ENCODE data around the gene CASP5.

CASP5 gene

DNA sequence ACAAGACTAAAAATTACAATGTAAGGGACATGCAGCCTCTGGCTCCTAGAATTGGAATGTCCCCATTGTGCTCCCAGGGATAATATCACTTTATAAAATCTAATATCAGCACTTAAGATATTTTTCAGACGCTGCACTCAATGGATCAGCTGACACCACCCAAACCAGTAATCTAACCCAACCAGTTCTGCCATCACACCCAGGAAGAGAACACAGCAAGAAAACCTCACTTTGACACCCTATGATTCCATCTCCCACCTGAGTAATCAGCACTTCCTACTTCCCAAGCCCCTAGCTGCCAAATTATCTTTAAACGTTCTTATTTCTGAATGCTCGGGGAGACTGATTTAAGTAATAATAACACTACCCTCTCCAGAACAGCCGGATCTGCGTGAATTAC lies 57.2 kb downstream of the CASP5 start:
- no CpG with 5 or more reads among the region's 5 CpGs for WGBS, 2 donors (ENCODE audit: extremely low coverage in 2 of 2, insufficient read length in 2 of 2, insufficient replicate concordance in 1 of 2)
- no peak overlapping the region for H3K4me2 ChIP-seq (ENCODE audit: insufficient read depth, low read length, poor library complexity, severe bottlenecking)
- no peak overlapping the region for H3K4ac ChIP-seq (ENCODE audit: low read length)
- no peak overlapping the region for H2AFZ ChIP-seq (ENCODE audit: low read length)
- peaks cover 0 to 3% of the 10 kb centered on the region in 2 donors for H3K9me3 ChIP-seq (replicated peaks in 1 of 2; ENCODE audit: control insufficient read depth in 2 of 2, insufficient read depth in 1 of 2, low read depth in 1 of 2, low read length in 2 of 2)
- H2BK15ac ChIP-seq (ENCODE audit: low read length): no peak overlapping the region
- H2BK120ac ChIP-seq (ENCODE audit: low read depth, low read length): no peak overlapping the region
- no peak overlapping the region for H4K91ac ChIP-seq (ENCODE audit: low read depth, low read length, poor library complexity)
- H3K27ac ChIP-seq (replicated peaks; ENCODE audit: low read length): no peak overlapping the region
- no peaks in the 10 kb centered on the region for H3K79me1 ChIP-seq (ENCODE audit: low read depth, low read length)
- H2BK5ac ChIP-seq (ENCODE audit: low read length): no peak overlapping the region
- H2BK12ac ChIP-seq (ENCODE audit: low read length): no peak overlapping the region
- H3K4me3 ChIP-seq (ENCODE audit: low read length in 2 of 2): no peak overlapping the region
- no peaks in the 10 kb centered on the region for H3K36me3 ChIP-seq (replicated peaks in 1 of 2; ENCODE audit: control insufficient read depth in 2 of 2, insufficient read depth in 2 of 2, low read length in 2 of 2)
- no peak overlapping the region for H4K8ac ChIP-seq (ENCODE audit: low read depth, low read length)
- H3K23ac ChIP-seq (ENCODE audit: low read depth, low read length, poor library complexity): no peak overlapping the region
- no peaks in the 10 kb centered on the region for H3K4me1 ChIP-seq (ENCODE audit: control insufficient read depth in 2 of 2, insufficient read depth in 1 of 2, low read depth in 1 of 2, low read length in 2 of 2)
- no peaks in the 10 kb centered on the region for H3K27me3 ChIP-seq (ENCODE audit: control insufficient read depth in 3 of 3, insufficient read depth in 3 of 3, low read depth in 1 of 3, low read length in 3 of 3)
- H3K9ac ChIP-seq (ENCODE audit: low read depth, low read length, poor library complexity): no peak overlapping the region
- H3K18ac ChIP-seq (ENCODE audit: low read length): no peak overlapping the region
- no peak overlapping the region for H3K14ac ChIP-seq (ENCODE audit: low read length)
- no peak for DNase-seq (ENCODE audit: low spot score)
- H2AK5ac ChIP-seq (ENCODE audit: low read depth, low read length): no peak overlapping the region

DNA sequence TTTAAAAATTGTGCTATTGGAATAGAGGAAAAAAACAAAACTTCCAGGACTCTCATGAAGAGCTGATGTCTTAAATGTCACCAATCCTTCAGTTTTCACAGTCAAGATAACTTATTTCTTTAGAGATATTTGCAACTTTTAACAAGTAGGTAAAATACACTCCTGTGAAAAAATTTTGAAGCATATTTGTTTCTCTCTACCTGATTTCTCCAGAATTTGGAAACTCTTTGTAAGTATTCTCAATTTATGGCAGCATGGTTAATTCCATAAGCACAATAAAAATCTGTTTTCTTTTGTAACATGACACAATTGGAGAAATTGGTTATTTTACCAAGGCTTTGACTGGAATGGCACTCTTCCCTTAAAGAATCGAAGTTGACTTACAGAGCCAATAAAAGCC lies 58.7 kb downstream of the CASP5 start:
- Histone ChIP-seq H3K4me2 (ENCODE audit: insufficient read depth, low read length, poor library complexity, severe bottlenecking) (no peak overlapping the region), H3K14ac (ENCODE audit: low read length) (no peak overlapping the region), H3K27ac (replicated peaks; ENCODE audit: low read length) (no peak overlapping the region), H3K36me3 (replicated peaks in 1 of 2; ENCODE audit: control insufficient read depth in 2 of 2, insufficient read depth in 2 of 2, low read length in 2 of 2) (no peaks in the 10 kb centered on the region), H3K27me3 (ENCODE audit: control insufficient read depth in 3 of 3, insufficient read depth in 3 of 3, low read depth in 1 of 3, low read length in 3 of 3) (no peaks in the 10 kb centered on the region), H3K18ac (ENCODE audit: low read length) (no peak overlapping the region), H4K8ac (ENCODE audit: low read depth, low read length) (no peak overlapping the region), H3K23ac (ENCODE audit: low read depth, low read length, poor library complexity) (no peak overlapping the region), H2BK5ac (ENCODE audit: low read length) (no peak overlapping the region), H3K4me3 (ENCODE audit: low read length in 2 of 2) (no peak overlapping the region), H3K79me1 (ENCODE audit: low read depth, low read length) (no peaks in the 10 kb centered on the region), H2AK5ac (ENCODE audit: low read depth, low read length) (no peak overlapping the region), H2BK12ac (ENCODE audit: low read length) (no peak overlapping the region), H2BK15ac (ENCODE audit: low read length) (no peak overlapping the region), H3K4me1 (ENCODE audit: control insufficient read depth in 2 of 2, insufficient read depth in 1 of 2, low read depth in 1 of 2, low read length in 2 of 2) (no peaks in the 10 kb centered on the region), H4K91ac (ENCODE audit: low read depth, low read length, poor library complexity) (no peak overlapping the region), H3K9me3 (replicated peaks in 1 of 2; ENCODE audit: control insufficient read depth in 2 of 2, insufficient read depth in 1 of 2, low read depth in 1 of 2, low read length in 2 of 2) (peaks cover 0 to 3% of the 10 kb centered on the region in 2 donors), H2BK120ac (ENCODE audit: low read depth, low read length) (no peak overlapping the region), H3K9ac (ENCODE audit: low read depth, low read length, poor library complexity) (no peak overlapping the region), H3K4ac (ENCODE audit: low read length) (no peak overlapping the region), H2AFZ (ENCODE audit: low read length) (no peak overlapping the region)
- DNase-seq (ENCODE audit: low spot score): no peak
- no CpG with 5 or more reads among the region's 1 CpG for WGBS, 2 donors (ENCODE audit: extremely low coverage in 2 of 2, insufficient read length in 2 of 2, insufficient replicate concordance in 1 of 2)

DNA sequence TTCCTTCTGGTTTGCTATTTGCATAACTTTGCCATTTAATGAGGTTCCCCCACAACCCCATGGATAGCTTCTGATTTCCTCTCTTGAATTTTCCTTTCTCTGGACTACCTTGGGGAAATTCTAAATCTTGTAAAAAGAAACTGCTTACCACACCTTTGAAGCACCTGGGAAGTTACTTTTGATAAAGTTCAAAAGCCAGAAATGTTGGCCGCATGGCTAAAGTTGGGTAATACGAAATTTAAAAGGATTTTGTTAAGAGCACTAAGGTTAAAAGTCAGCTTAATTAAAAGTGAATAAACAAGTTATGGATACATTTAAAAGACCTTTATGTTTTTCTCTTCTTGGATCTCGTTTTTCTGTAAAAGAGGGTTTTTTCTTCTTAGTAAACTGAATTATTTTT lies 60.1 kb downstream of the CASP5 start:
- Histone ChIP-seq H3K9me3 (replicated peaks in 1 of 2; ENCODE audit: control insufficient read depth in 2 of 2, insufficient read depth in 1 of 2, low read depth in 1 of 2, low read length in 2 of 2) (peaks cover 0 to 3% of the 10 kb centered on the region in 2 donors), H2BK120ac (ENCODE audit: low read depth, low read length) (no peak overlapping the region), H3K4me1 (ENCODE audit: control insufficient read depth in 2 of 2, insufficient read depth in 1 of 2, low read depth in 1 of 2, low read length in 2 of 2) (no peaks in the 10 kb centered on the region), H2BK5ac (ENCODE audit: low read length) (no peak overlapping the region), H3K14ac (ENCODE audit: low read length) (no peak overlapping the region), H3K9ac (ENCODE audit: low read depth, low read length, poor library complexity) (no peak overlapping the region), H3K18ac (ENCODE audit: low read length) (no peak overlapping the region), H2AFZ (ENCODE audit: low read length) (no peak overlapping the region), H3K23ac (ENCODE audit: low read depth, low read length, poor library complexity) (no peak overlapping the region), H3K4me2 (ENCODE audit: insufficient read depth, low read length, poor library complexity, severe bottlenecking) (no peak overlapping the region), H2AK5ac (ENCODE audit: low read depth, low read length) (no peak overlapping the region), H3K36me3 (replicated peaks in 1 of 2; ENCODE audit: control insufficient read depth in 2 of 2, insufficient read depth in 2 of 2, low read length in 2 of 2) (no peaks in the 10 kb centered on the region), H3K4ac (ENCODE audit: low read length) (no peak overlapping the region), H4K8ac (ENCODE audit: low read depth, low read length) (no peak overlapping the region), H3K27me3 (ENCODE audit: control insufficient read depth in 3 of 3, insufficient read depth in 3 of 3, low read depth in 1 of 3, low read length in 3 of 3) (no peaks in the 10 kb centered on the region), H3K4me3 (ENCODE audit: low read length in 2 of 2) (no peak overlapping the region), H3K27ac (replicated peaks; ENCODE audit: low read length) (no peak overlapping the region), H3K79me1 (ENCODE audit: low read depth, low read length) (no peaks in the 10 kb centered on the region), H2BK12ac (ENCODE audit: low read length) (no peak overlapping the region), H2BK15ac (ENCODE audit: low read length) (no peak overlapping the region), H4K91ac (ENCODE audit: low read depth, low read length, poor library complexity) (no peak overlapping the region)
- no CpG with 5 or more reads among the region's 3 CpGs for WGBS, 2 donors (ENCODE audit: extremely low coverage in 2 of 2, insufficient read length in 2 of 2, insufficient replicate concordance in 1 of 2)
- no peak for DNase-seq (ENCODE audit: low spot score)

DNA sequence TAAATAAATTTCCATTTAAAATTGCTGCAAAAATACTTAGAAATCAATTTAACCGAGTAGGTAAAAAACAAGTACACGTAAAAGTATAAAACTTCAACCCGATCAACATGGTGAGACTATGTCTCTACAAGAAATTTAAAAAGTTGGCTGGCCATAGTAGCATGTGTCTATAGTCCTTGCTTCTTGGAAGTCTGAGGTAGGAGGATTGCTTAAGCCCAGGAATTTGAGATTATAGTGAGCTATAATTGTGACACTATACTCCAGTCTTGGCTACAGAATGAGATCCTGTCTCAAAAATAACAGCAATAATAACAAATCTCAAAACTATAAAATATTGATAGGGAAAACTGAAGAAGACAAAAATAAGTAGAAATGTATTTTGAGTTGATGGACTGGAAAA lies 65.7 kb downstream of the CASP5 start:
- H3K4me3 ChIP-seq (ENCODE audit: low read length in 2 of 2): no peak overlapping the region
- no peaks in the 10 kb centered on the region for H3K27me3 ChIP-seq (ENCODE audit: control insufficient read depth in 3 of 3, insufficient read depth in 3 of 3, low read depth in 1 of 3, low read length in 3 of 3)
- no peaks in the 10 kb centered on the region for H3K79me1 ChIP-seq (ENCODE audit: low read depth, low read length)
- no peak overlapping the region for H4K91ac ChIP-seq (ENCODE audit: low read depth, low read length, poor library complexity)
- no peak overlapping the region for H4K8ac ChIP-seq (ENCODE audit: low read depth, low read length)
- no peak overlapping the region for H3K9ac ChIP-seq (ENCODE audit: low read depth, low read length, poor library complexity)
- H3K27ac ChIP-seq (replicated peaks; ENCODE audit: low read length): no peak overlapping the region
- no peak overlapping the region for H3K23ac ChIP-seq (ENCODE audit: low read depth, low read length, poor library complexity)
- H2BK15ac ChIP-seq (ENCODE audit: low read length): no peak overlapping the region
- no peaks in the 10 kb centered on the region for H3K36me3 ChIP-seq (replicated peaks in 1 of 2; ENCODE audit: control insufficient read depth in 2 of 2, insufficient read depth in 2 of 2, low read length in 2 of 2)
- no peak overlapping the region for H2AFZ ChIP-seq (ENCODE audit: low read length)
- no peak overlapping the region for H3K4ac ChIP-seq (ENCODE audit: low read length)
- H3K14ac ChIP-seq (ENCODE audit: low read length): no peak overlapping the region
- H3K4me1 ChIP-seq (ENCODE audit: control insufficient read depth in 2 of 2, insufficient read depth in 1 of 2, low read depth in 1 of 2, low read length in 2 of 2): no peaks in the 10 kb centered on the region
- no peak for DNase-seq (ENCODE audit: low spot score)
- no peak overlapping the region for H2AK5ac ChIP-seq (ENCODE audit: low read depth, low read length)
- H2BK12ac ChIP-seq (ENCODE audit: low read length): no peak overlapping the region
- no CpG with 5 or more reads among the region's 3 CpGs for WGBS, 2 donors (ENCODE audit: extremely low coverage in 2 of 2, insufficient read length in 2 of 2, insufficient replicate concordance in 1 of 2)
- H3K18ac ChIP-seq (ENCODE audit: low read length): no peak overlapping the region
- H2BK5ac ChIP-seq (ENCODE audit: low read length): no peak overlapping the region
- no peak overlapping the region for H2BK120ac ChIP-seq (ENCODE audit: low read depth, low read length)
- H3K9me3 ChIP-seq (replicated peaks in 1 of 2; ENCODE audit: control insufficient read depth in 2 of 2, insufficient read depth in 1 of 2, low read depth in 1 of 2, low read length in 2 of 2): no peaks in the 10 kb centered on the region
- no peak overlapping the region for H3K4me2 ChIP-seq (ENCODE audit: insufficient read depth, low read length, poor library complexity, severe bottlenecking)
